AML-193 (cell line): ENCODE results near the gene DCDC2B.

Experiments used
- DNase-seq, 2 experiments: peaks; one replicate each; lab custom pipeline; 2025; lab: John Stamatoyannopoulos, UW

The DCDC2B gene

GRCh38 chr1:32223683-32224082 is 14.8 kb downstream of the DCDC2B start:
- no peak for DNase-seq

GRCh38 chr1:32224285-32224684 is 15.4 kb downstream of the DCDC2B start:
- no peak for DNase-seq

GRCh38 chr1:32228771-32229170 is 19.9 kb downstream of the DCDC2B start:
- DNase-seq, result no peak

GRCh38 chr1:32231843-32232432 is 23.0 kb downstream of the DCDC2B start:
- no peak for DNase-seq

- DNase-seq, result no peak
Measured at GRCh38 chr1:32232558-32233304, 23.8 kb downstream of the DCDC2B start.

- no peak for DNase-seq
Measured at GRCh38 chr1:32234792-32235191, 25.9 kb downstream of the DCDC2B start.

GRCh38 chr1:32239337-32239736 is 30.4 kb downstream of the DCDC2B start:
- no peak for DNase-seq

- DNase-seq, result no peak
Measured at GRCh38 chr1:32239790-32240139, 30.9 kb downstream of the DCDC2B start.

- DNase-seq, result peak; percentile 42 to 49
Measured at GRCh38 chr1:32240140-32240951, 31.5 kb downstream of the DCDC2B start.

GRCh38 chr1:32241001-32241763 is 32.3 kb downstream of the DCDC2B start:
- DNase-seq, result peak; percentile 8 to 17

- peak in 1 of 2 experiments; percentile 3 for DNase-seq
Measured at GRCh38 chr1:32242341-32242851, 33.5 kb downstream of the DCDC2B start.

GRCh38 chr1:32246888-32247273 is 38.0 kb downstream of the DCDC2B start, which contains the start of gene FAM167B:
FAM167B (plus strand) TSS chr1:32247222; CDS start chr1:32247422, 200 bp downstream.
- DNase-seq, result no peak

- no peak for DNase-seq
Measured at GRCh38 chr1:32247452-32247851, 38.6 kb downstream of the DCDC2B start.

GRCh38 chr1:32247983-32248889 is 39.3 kb downstream of the DCDC2B start:
- peak; percentile 41 to 55 for DNase-seq

- no peak for DNase-seq
Measured at GRCh38 chr1:32249831-32250525, 41.1 kb downstream of the DCDC2B start.

GRCh38 chr1:32250893-32251716 is 42.2 kb downstream of the DCDC2B start, which contains the start of gene LCK:
LCK (plus strand) TSS chr1:32251265; CDS start chr1:32274330, 23,065 bp downstream.
- no peak for DNase-seq

- no peak for DNase-seq
Measured at GRCh38 chr1:32255072-32256071, 46.5 kb downstream of the DCDC2B start.
